Activated CD8-positive, alpha-beta memory T cell treated with anti-CD3 and anti-CD28 coated beads, Interleukin-2, amount 50 U/mL, for 48 hours (primary cell): Measurements from ENCODE around the gene TTLL11.

Source experiments
- DNase-seq: peaks from one replicate; pipeline ENCODE4 v3.0.0-alpha.2; 2020

TTLL11 gene

GRCh38 chr9:121822093-121823085 is 270.7 kb downstream of the TTLL11 start:
- DNase-seq: no peak

DNA sequence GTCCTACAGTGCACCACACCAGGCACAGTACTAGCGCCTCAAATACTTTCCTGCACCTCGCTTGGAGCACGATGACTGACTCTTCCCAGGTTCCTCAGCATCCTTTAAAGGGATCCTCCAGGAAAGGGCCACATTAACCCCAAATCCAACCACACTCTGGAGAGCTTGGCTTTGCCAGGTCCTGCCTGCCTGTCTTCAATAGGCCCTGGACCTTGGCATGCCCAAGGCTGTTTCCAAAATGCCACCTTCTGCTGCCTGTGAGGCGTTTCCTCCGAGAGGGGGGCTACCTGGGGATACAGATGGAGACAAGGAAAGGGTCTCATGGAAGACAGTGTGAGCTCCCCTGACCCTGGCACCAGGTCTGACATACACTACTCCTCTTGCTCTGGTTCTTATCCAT is 271.8 kb downstream of the TTLL11 start:
- DNase-seq: no peak

DNA sequence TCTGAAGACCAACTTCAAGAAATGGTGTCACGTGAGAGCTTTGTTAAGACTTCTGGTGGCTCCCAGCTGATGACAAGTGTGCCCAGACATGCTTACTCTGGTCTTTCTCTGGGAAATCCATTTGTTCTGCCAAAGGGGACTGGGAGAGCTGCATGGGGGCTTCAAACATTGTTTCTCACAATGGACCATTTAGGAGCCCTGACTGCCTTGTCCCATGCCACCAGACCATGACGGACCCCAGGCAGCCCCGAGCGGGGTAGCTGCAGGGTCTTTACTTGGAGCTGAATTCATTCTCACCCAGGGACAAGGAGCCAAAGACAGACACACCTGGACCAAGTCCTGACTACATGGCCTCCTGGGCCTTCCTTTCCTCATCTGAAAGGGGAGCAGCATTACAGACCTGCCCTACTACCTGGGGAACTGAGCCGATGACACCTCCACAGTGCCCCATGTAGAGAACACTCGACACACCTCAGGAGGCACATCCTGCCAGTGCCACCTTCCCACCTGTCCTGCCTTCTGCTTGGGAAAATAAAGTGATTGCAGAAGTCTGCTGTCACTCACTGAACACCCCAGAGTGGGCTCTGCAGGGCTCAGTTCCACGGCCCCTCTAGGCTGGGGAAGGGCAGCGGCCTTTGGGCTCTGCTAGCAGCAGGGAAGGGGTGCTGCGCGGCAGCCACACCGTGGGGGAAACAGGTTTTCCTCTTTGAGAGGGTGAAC is 272.7 kb downstream of the TTLL11 start:
- DNase-seq: no peak

DNA sequence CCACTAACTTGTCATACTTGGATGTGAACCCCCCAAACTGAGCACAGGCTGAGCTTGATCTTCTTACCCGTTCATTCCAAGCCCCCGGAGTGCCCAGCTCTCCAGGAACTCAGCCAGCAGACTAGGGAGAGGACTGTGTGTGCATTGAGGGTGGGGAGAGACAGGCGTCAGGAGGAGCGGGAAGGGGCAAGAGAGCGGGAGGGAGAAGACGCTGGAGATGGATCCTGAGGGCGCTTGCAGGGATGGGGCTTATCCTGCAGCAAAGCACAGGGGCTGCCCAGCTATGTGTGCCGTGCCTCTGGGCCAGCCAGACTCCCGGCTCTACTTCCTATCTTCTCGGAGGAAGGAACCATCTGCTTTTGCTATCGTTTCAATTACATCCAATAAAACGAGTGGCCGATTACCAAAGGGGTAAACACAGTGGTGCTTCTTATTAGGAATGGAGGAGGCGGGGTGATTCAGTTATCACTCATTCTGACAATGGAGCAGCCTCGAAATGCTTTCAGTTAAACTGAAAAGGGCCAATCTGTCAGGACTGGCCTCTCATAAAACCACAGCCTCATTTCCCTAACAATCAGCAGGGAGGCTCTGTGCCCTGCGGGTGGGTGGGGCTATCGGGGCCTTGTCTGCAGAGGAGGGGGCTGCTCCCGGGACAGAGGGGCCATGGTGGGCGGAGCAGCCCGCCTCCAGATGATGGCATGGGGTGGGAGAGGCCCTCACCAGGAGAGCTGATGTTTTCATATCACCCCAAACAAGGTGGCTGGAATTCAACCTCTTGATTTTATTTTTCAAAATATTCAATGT is 273.5 kb downstream of the TTLL11 start:
- DNase-seq: no peak

GRCh38 chr9:121818841-121819427 is 274.2 kb downstream of the TTLL11 start:
- DNase-seq: no peak

GRCh38 chr9:121818016-121818661 is 275.0 kb downstream of the TTLL11 start:
- DNase-seq: no peak

GRCh38 chr9:121817476-121817875 is 275.6 kb downstream of the TTLL11 start:
- no peak for DNase-seq

- no peak for DNase-seq
Observed at GRCh38 chr9:121816845-121817450, 276.2 kb downstream of the TTLL11 start.

- no peak for DNase-seq
Observed at GRCh38 chr9:121816449-121816817, 276.7 kb downstream of the TTLL11 start.

DNA sequence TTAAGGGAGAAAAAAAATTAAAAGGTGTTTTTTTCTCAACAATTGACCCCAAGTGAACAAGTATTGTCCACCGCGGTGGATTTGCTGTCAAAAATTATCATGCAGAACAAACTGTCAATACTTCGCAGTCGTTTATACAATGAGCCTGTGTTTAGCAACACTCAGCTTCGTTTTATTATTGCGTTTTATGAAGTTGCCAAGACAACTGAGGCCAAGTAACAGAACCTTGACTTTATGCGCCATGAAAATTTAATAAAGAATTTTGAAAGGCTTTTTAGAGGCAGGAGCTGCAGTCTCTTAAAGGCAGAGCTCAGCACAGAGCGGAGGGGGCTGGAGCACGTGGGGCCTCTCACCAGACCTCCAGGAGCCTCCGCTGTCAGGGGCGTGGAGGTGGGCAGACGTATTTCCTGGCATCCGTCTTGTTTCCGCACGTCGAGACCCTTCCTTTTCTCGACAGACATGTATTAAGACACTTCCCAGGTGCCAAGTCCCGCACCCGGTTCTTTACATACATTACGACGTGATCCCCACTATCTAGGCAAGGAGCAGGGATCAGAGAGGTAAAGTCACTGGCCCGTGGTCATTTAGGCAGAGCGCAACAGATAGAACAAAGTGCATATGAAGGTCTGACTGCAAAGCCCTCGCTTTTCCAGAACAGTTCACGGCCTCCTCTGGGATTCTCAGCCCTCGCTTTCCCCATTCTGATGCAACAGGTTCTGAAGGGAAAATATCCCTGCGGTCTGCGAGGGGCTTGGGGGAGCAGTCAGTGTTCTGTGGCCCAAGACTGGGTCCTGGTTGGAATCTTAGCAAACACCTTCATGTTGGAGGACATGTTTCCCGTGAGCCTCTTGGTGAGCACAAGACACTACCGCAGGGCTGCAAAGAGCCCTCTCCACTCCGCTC is 277.3 kb downstream of the TTLL11 start:
- no peak for DNase-seq

- DNase-seq: no peak
Observed at GRCh38 chr9:121815084-121815483, 278.0 kb downstream of the TTLL11 start.

DNA sequence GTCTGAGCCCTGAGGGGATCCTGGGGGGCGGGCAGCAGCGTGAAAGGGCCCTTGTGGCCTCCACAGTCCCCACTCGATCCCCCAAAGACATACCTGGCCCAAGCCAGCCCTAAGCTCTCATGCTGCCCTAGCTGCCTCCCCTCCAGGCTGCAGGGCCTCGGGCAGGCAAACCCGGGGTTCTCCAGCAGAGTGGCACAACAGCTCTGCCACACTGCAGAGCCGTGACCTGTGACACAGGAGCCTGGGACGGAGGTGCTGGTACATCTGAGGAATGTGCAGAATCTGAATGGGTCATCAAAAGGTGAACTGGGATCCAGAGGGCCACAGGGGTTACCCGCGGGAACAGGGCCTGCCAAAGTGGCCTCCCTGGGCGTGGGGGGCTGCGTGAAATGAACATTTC is 278.5 kb downstream of the TTLL11 start:
- no peak for DNase-seq

DNA sequence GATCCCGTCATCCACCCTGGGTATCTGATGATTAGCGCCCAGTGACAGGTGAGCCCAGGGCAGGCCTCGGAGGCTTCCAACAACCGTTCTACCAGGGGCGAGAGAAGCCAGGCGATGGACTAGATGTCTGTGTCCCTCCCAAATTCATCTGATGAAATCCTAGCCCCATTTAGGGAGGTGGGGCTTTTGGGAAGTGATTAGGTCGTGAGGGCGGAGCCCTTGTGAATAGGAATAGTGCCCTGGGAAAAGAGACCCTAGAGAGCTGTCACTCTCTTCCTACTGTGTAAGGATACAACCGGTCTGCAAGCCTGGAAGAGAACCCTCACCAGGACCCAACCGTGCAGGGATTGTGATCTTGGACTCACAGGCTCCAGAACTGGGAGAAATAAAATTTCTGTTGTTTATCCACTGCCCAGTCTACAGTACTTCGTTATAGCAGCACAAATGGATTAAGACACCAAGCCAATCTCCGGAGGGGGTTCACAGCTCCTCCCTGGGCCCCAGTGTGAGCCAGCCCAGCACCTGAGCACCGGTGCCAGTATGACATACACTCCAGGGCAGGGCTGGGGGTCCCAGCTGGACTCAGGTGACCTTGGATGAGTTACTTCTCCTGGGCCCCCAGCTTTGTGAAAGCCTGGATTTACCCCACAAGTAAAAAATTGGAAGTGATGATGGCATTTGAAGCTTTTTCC is 279.4 kb downstream of the TTLL11 start:
- no peak for DNase-seq

GRCh38 chr9:121812159-121812735 is 280.9 kb downstream of the TTLL11 start:
- no peak for DNase-seq

GRCh38 chr9:121811751-121812150 is 281.4 kb downstream of the TTLL11 start:
- no peak for DNase-seq

GRCh38 chr9:121811140-121811539 is 282.0 kb downstream of the TTLL11 start:
- no peak for DNase-seq

DNA sequence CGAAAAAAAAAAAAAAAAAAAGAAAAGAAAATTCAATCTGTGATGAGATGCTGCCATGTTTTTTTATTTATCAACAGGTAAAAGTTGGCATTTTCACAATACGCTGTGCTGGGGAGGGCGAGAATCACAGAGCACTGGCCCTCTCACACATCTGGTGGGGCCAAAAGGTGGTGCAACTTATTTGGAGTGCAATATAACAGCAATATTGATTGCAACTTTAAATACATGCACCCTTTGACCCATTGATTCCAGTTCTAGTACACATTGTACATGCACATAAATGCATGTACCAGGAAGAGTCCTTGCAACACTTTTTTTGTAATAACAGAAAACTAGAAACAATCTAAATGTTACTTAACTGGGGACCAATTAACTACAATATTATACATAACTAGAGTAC is 282.6 kb downstream of the TTLL11 start:
- DNase-seq: no peak

- no peak for DNase-seq
Observed at GRCh38 chr9:121809356-121810050, 283.6 kb downstream of the TTLL11 start.

- DNase-seq: no peak
Observed at GRCh38 chr9:121808781-121809180, 284.3 kb downstream of the TTLL11 start.
